Measurements from ENCODE around the gene SLC6A8.

GRCh38 chrX:153665726-153666306, 21.9 kb upstream of the SLC6A8 start:
- TF ChIP-seq, protein P1, sequence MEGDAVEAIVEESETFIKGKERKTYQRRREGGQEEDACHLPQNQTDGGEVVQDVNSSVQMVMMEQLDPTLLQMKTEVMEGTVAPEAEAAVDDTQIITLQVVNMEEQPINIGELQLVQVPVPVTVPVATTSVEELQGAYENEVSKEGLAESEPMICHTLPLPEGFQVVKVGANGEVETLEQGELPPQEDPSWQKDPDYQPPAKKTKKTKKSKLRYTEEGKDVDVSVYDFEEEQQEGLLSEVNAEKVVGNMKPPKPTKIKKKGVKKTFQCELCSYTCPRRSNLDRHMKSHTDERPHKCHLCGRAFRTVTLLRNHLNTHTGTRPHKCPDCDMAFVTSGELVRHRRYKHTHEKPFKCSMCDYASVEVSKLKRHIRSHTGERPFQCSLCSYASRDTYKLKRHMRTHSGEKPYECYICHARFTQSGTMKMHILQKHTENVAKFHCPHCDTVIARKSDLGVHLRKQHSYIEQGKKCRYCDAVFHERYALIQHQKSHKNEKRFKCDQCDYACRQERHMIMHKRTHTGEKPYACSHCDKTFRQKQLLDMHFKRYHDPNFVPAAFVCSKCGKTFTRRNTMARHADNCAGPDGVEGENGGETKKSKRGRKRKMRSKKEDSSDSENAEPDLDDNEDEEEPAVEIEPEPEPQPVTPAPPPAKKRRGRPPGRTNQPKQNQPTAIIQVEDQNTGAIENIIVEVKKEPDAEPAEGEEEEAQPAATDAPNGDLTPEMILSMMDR (IDR thresholded peaks at IDR 0.05) = no peak
- TF ChIP-seq EP300 (IDR thresholded peaks at IDR 0.05) = no peak
